Thymus (tissue), 11 donors: ENCODE measurements around the gene GPC3. TPM values are rescaled to one million over a fixed set of nuclear protein-coding genes. Genes with fewer than 3 reads are reported as not detected.

ENCODE experiments used
- DNase-seq, 9 donors: peaks; one replicate each; pipeline ENCODE4 v3.0.0-alpha.2; 2013; ENCODE audit warnings: low spot score in 9 of 9, low read depth in 6 of 9, missing footprints in 1 of 9
- H3K27ac ChIP-seq, 2 donors: one replicate each; pipeline ENCODE4 v1.5.1; 2013; ENCODE audit warnings: control low read depth in 1 of 2, low read depth in 1 of 2, low read length in 1 of 2, mild to moderate bottlenecking in 1 of 2, moderate library complexity in 1 of 2
- H3K27me3 ChIP-seq, 2 donors: one replicate each; pipeline ENCODE4 v1.5.1; 2013; ENCODE audit warnings: low read length in 1 of 2; ENCODE audit not compliant: control insufficient read depth in 2 of 2, insufficient read depth in 1 of 2
- H3K36me3 ChIP-seq, 2 donors: one replicate each; pipeline ENCODE4 v1.5.1; 2013; ENCODE audit warnings: low read length in 1 of 2, mild to moderate bottlenecking in 1 of 2, moderate library complexity in 1 of 2; ENCODE audit not compliant: control insufficient read depth in 2 of 2, insufficient read depth in 2 of 2
- H3K4me1 ChIP-seq, 2 donors: one replicate each; pipeline ENCODE4 v1.5.1; 2013; ENCODE audit warnings: low read length in 2 of 2; ENCODE audit not compliant: control insufficient read depth in 2 of 2, insufficient read depth in 2 of 2
- H3K4me3 ChIP-seq, 2 donors: one replicate each; pipeline ENCODE4 v1.5.1; 2013; ENCODE audit warnings: low read length in 2 of 2, control low read depth in 1 of 2, mild to moderate bottlenecking in 1 of 2
- H3K9me3 ChIP-seq, 2 donors: one replicate each; pipeline ENCODE4 v1.5.1; 2013; ENCODE audit warnings: low read length in 1 of 2, mild to moderate bottlenecking in 1 of 2; ENCODE audit not compliant: control insufficient read depth in 2 of 2, insufficient read depth in 1 of 2
- WGBS: extraction: QIAGEN DNeasy Blood & Tissue Kit; methylation state at CpG from one replicate; pipeline ENCODE4 v1.1.7; 2013; 5-methylcytosine and 5-hydroxymethylcytosine counted together
- polyA plus RNA-seq: library from polyadenylated mRNA; stranded (reverse); fragments of 200-250 nt; gene quantifications from one replicate; pipeline ENCODE4 v1.2.3, GENCODE V29; 2013
- total RNA-seq: library from RNA; stranded (reverse); fragments of 120-200 nt; gene quantifications from one replicate; pipeline ENCODE4 v1.2.4, GENCODE V29; 2013
- donor health status: healthy.

The GPC3 gene
- total and polyA plus RNA-seq, 2 donors = 3.1 to 26.2 TPM

DNA sequence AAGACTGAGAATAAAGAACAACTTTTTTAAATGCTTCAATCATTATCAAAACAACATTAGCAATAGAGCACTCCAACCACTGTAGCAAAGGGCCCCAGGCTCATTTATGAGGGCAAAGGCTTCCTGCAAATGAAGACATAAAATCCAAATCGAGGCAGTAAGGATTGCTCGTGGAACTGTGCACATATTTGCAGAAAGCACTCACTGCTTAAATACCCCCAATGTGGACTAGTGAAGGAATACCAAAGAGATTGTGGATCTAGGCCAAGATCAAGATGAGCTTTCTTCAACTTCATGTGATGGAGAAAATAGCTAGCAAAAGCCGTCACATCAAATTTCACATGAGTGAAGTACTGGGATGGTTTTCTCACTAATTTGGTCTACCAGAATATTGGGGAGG lies 35.2 kb downstream of the GPC3 start:
- Histone ChIP-seq H3K4me1 (no peaks in the 10 kb centered on the region), H3K4me3 (no peak overlapping the region), H3K27ac (no peak overlapping the region), H3K27me3 (no peaks in the 10 kb centered on the region), H3K36me3 (no peaks in the 10 kb centered on the region), H3K9me3 (no peaks in the 10 kb centered on the region)
- no peak for DNase-seq
- WGBS = 98% methylated on average over 3 of the region's 3 CpGs

GRCh38 chrX:133948895-133949294 lies 36.5 kb downstream of the GPC3 start:
- Histone ChIP-seq H3K27me3 (no peaks in the 10 kb centered on the region), H3K9me3 (no peaks in the 10 kb centered on the region), H3K27ac (no peak overlapping the region), H3K36me3 (no peaks in the 10 kb centered on the region), H3K4me1 (no peaks in the 10 kb centered on the region), H3K4me3 (no peak overlapping the region)
- DNase-seq = no peak
- WGBS = 98% methylated on average over 1 of the region's 1 CpG

- WGBS = 100% methylated on average over 1 of the region's 1 CpG
- Histone ChIP-seq H3K4me1 (no peaks in the 10 kb centered on the region), H3K36me3 (no peaks in the 10 kb centered on the region)
Observed at GRCh38 chrX:133947996-133948395, 37.4 kb downstream of the GPC3 start.

DNA sequence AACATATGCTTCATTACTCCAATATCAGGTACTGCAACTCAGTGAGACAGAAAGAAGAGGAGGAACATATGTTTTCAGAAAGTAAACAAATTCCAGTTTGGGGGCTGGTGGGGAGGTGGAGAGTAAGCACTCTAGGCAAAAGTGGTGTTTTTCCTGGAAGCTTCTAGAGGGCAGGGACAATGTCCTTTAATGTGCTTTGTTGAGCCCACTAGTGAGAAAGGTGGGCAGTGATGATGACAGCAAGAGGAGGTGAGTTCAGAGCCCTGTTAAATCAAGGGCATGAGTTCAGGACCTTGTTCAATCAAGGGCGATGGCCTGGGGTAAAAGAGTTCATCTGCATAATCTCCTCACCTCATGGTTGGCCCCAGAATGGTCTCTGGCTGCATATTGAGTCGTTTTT lies 38.4 kb downstream of the GPC3 start:
- H3K4me1 ChIP-seq = no peaks in the 10 kb centered on the region
- no peak overlapping the region for H3K4me3 ChIP-seq
- no peaks in the 10 kb centered on the region for H3K36me3 ChIP-seq
- no peaks in the 10 kb centered on the region for H3K9me3 ChIP-seq
- no peak for DNase-seq
- H3K27me3 ChIP-seq = no peaks in the 10 kb centered on the region
- no peak overlapping the region for H3K27ac ChIP-seq
- WGBS = 87% methylated on average over 2 of the region's 2 CpGs

More at GRCh38 chrX:133947996-133948395, 37.4 kb downstream of the GPC3 start:
- H3K4me3 ChIP-seq = no peak overlapping the region
- H3K9me3 ChIP-seq = no peaks in the 10 kb centered on the region
- H3K27ac ChIP-seq = no peak overlapping the region
- H3K27me3 ChIP-seq = no peaks in the 10 kb centered on the region
- no peak for DNase-seq

DNA sequence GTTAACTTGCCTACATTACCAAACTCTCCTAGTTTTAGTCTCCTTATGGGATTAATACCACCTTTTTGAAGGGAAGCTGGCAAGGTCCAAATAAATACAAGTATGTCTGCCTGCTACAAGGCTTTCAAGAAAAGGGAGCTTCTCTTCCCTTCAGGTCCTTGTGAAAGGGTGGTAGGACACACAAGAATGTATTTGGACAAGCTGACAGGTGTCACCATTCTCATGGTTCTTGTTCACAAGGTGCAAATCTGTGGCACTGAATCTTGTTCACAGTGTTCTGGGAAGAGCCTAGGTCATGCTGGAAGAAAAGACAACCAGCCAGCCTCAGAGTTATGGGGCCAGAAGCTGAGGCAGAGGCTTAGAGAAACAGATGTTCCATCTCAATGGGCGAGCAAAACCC lies 41.9 kb downstream of the GPC3 start:
- 97% methylated on average over 1 of the region's 1 CpG for WGBS
- Histone ChIP-seq H3K9me3 (no peaks in the 10 kb centered on the region), H3K4me3 (no peak overlapping the region), H3K4me1 (peaks cover 0 to 2% of the 10 kb centered on the region in 2 donors), H3K27ac (no peak overlapping the region), H3K27me3 (no peaks in the 10 kb centered on the region), H3K36me3 (no peaks in the 10 kb centered on the region)
- DNase-seq = no peak

DNA sequence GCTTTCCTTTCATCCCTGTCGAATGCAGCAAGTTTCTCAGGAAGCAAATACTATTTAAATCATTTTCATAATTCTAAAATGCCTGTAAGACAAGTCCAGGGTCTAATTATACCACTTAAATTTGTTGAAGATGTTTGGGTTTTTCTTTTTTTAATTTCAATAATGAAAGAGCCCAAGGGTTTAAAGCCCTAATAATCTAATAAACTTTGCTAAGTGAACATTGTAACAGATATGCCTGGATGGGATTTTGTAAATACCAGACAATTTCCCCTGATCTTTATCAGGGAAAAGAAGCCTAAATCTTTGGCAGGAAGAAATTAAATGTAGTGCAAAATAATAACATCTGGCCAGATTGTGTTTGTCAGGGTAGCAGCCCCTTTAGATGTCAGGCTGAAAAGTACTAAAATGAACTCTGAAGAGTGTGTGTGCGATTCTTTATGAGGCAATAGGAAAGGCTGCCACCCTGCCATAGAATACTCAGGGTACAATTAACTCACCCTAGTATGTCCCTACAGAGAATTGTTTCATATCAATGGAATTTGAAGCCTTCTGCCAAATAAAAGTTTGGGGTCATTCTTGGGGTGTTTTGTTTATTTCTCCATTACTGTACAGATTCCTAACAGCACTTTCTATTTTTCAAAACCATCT lies 45.6 kb downstream of the GPC3 start:
- 94% methylated on average over 2 of the region's 2 CpGs for WGBS
- Histone ChIP-seq H3K4me3 (no peak overlapping the region), H3K4me1 (peaks cover 0 to 2% of the 10 kb centered on the region in 2 donors), H3K27me3 (no peaks in the 10 kb centered on the region), H3K36me3 (no peaks in the 10 kb centered on the region), H3K9me3 (no peaks in the 10 kb centered on the region), H3K27ac (no peak overlapping the region)
- DNase-seq = no peak

DNA sequence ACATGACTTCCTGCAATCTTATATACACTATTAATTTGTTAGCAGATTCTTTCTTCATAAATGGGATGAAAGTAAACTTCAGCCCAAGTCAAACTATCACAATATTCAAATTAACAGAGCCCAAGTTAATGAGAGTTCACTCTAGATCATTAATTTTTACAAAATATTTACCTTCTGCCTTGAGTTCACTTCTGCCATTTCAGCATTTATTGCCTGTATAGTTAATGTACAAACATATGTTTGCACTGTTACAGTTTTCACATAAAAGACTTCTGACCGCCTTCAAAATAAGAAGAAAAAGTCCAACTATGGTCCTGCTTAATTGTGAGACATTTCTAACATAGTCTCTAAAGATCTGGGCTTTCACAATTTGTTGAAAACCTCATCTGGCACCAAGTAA lies 46.9 kb downstream of the GPC3 start:
- no peaks in the 10 kb centered on the region for H3K36me3 ChIP-seq
- no peak overlapping the region for H3K27ac ChIP-seq
- H3K4me3 ChIP-seq = no peak overlapping the region
- H3K4me1 ChIP-seq = peaks cover 0 to 2% of the 10 kb centered on the region in 2 donors
- 96% methylated on average over 1 of the region's 1 CpG for whole genome bisulfite sequencing
- H3K27me3 ChIP-seq = no peaks in the 10 kb centered on the region
- no peak for DNase-seq
- no peaks in the 10 kb centered on the region for H3K9me3 ChIP-seq

GRCh38 chrX:133937022-133937421 lies 48.4 kb downstream of the GPC3 start:
- peaks cover 0 to 2% of the 10 kb centered on the region in 2 donors for H3K4me1 ChIP-seq
- no peak overlapping the region for H3K4me3 ChIP-seq
- DNase-seq = no peak
- H3K36me3 ChIP-seq = no peaks in the 10 kb centered on the region
- over 99% methylated on average over 3 of the region's 3 CpGs for WGBS
- no peak overlapping the region for H3K27ac ChIP-seq
- H3K9me3 ChIP-seq = no peaks in the 10 kb centered on the region
- H3K27me3 ChIP-seq = no peaks in the 10 kb centered on the region

GRCh38 chrX:133935076-133935475 lies 50.3 kb downstream of the GPC3 start:
- Histone ChIP-seq H3K9me3 (no peaks in the 10 kb centered on the region), H3K4me3 (no peak overlapping the region), H3K4me1 (no peaks in the 10 kb centered on the region), H3K27me3 (no peaks in the 10 kb centered on the region), H3K27ac (no peak overlapping the region), H3K36me3 (no peaks in the 10 kb centered on the region)
- no peak for DNase-seq
- 94% methylated on average over 4 of the region's 4 CpGs for WGBS
